Right kidney (tissue), 1 donor: ENCODE results near the gene APOA4.
A peak's percentile ranks its signal among the peaks of the same experiment; 100 is the strongest.

ENCODE experiments used
- DNase-seq: peaks from one replicate; pipeline ENCODE4 v3.0.0-alpha.2; 2016

The APOA4 gene

GRCh38 chr11:116798368-116798767 lies 24.7 kb downstream of the APOA4 start:
- DNase-seq = no peak

- no peak for DNase-seq
Observed at GRCh38 chr11:116797816-116798215, 25.3 kb downstream of the APOA4 start.

- DNase-seq = no peak
Observed at GRCh38 chr11:116796548-116796947, 26.6 kb downstream of the APOA4 start.

- DNase-seq = no peak
Observed at GRCh38 chr11:116794851-116795250, 28.3 kb downstream of the APOA4 start.

- no peak for DNase-seq
Observed at GRCh38 chr11:116793772-116794097, 29.4 kb downstream of the APOA4 start.

GRCh38 chr11:116792869-116793771 lies 30.0 kb downstream of the APOA4 start:
- DNase-seq = no peak

GRCh38 chr11:116792144-116792868 lies 30.8 kb downstream of the APOA4 start:
- DNase-seq = no peak

- no peak for DNase-seq
Observed at GRCh38 chr11:116791813-116792143, 31.3 kb downstream of the APOA4 start, which contains the start of gene APOA5. Gene APOA5, minus strand, starts transcription at chr11:116791879. Its CDS starts 19 bp downstream, at chr11:116791860.

GRCh38 chr11:116791002-116791812 lies 31.9 kb downstream of the APOA4 start:
- peak; percentile 74 for DNase-seq

GRCh38 chr11:116790167-116791001 lies 32.7 kb downstream of the APOA4 start:
- DNase-seq = no peak

GRCh38 chr11:116788975-116789374 lies 34.1 kb downstream of the APOA4 start:
- DNase-seq = no peak

- DNase-seq = no peak
Observed at GRCh38 chr11:116788534-116788933, 34.6 kb downstream of the APOA4 start.

GRCh38 chr11:116787786-116788486 lies 35.2 kb downstream of the APOA4 start, which contains the start of gene ZPR1:
Gene ZPR1, minus strand, starts transcription at chr11:116788023. Its CDS starts 33 bp downstream, at chr11:116787990.
- peak; percentile 89 for DNase-seq

- DNase-seq = peak; percentile 37
Observed at GRCh38 chr11:116787436-116787785, 35.7 kb downstream of the APOA4 start.

GRCh38 chr11:116786966-116787365 lies 36.1 kb downstream of the APOA4 start:
- DNase-seq = no peak

- DNase-seq = no peak
Observed at GRCh38 chr11:116786326-116786725, 36.8 kb downstream of the APOA4 start.

GRCh38 chr11:116782728-116783127 lies 40.4 kb downstream of the APOA4 start:
- DNase-seq = no peak

- no peak for DNase-seq
Observed at GRCh38 chr11:116778556-116778955, 44.5 kb downstream of the APOA4 start.

- DNase-seq = no peak
Observed at GRCh38 chr11:116777056-116777455, 46.0 kb downstream of the APOA4 start.

GRCh38 chr11:116776522-116776984 lies 46.6 kb downstream of the APOA4 start:
- DNase-seq = no peak

- no peak for DNase-seq
Observed at GRCh38 chr11:116775975-116776374, 47.1 kb downstream of the APOA4 start.
